B cell (primary cell): ENCODE measurements around the gene CCDC187.

Experiments
- EZH2 ChIP-seq: IDR thresholded peaks from 2 replicates; pipeline ENCODE4 v1.6.1; 2012; ENCODE audit warnings: borderline replicate concordance, low read depth, mild to moderate bottlenecking, moderate library complexity, low read length; ENCODE audit not compliant: insufficient read depth, poor library complexity, severe bottlenecking
- TF ChIP-seq, protein P1 (sequence below): fragments of 200-600 bp; IDR thresholded peaks from one replicate; pipeline ENCODE4 v1.8.0; 2022; ENCODE audit warnings: antibody characterized with exemption, mild to moderate bottlenecking

DNA sequence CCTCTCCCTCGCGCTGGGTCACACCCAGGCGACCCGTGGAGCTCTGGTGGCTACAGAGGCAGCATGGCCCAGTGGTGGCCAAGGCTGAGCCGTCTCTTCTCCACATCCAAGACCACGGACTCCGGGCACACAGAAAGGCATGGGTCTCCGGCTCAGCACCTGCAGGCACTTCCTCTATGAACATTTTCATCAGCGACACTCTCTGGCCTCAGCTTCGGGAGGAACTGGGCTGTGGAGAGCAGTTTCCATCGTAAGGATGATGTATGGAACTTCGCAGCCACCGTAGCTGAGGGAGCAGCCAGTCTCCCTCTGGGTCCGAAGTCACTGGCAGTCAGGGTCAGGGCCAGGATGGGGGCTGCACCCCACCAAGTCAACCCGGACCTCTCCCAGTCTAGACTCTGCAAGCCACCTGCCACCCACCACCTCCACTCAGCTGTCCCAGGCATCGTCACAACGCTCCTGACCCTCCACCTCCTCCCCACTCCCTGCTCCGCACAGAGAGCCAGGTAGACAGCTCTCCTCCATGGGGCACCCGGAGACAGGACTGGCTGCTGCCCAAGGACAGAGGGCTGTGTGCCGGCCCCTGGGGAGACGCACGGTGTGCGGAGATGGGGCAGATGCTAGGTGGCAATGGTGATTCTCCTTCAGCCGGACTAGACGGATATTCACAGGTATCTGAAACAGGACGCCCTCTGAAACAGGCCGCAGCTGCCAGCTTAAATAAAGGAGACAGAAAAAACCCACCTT lies 68.0 kb downstream of the CCDC187 start:
- TF ChIP-seq, protein P1, sequence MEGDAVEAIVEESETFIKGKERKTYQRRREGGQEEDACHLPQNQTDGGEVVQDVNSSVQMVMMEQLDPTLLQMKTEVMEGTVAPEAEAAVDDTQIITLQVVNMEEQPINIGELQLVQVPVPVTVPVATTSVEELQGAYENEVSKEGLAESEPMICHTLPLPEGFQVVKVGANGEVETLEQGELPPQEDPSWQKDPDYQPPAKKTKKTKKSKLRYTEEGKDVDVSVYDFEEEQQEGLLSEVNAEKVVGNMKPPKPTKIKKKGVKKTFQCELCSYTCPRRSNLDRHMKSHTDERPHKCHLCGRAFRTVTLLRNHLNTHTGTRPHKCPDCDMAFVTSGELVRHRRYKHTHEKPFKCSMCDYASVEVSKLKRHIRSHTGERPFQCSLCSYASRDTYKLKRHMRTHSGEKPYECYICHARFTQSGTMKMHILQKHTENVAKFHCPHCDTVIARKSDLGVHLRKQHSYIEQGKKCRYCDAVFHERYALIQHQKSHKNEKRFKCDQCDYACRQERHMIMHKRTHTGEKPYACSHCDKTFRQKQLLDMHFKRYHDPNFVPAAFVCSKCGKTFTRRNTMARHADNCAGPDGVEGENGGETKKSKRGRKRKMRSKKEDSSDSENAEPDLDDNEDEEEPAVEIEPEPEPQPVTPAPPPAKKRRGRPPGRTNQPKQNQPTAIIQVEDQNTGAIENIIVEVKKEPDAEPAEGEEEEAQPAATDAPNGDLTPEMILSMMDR = no peak
- no peak for TF ChIP-seq EZH2
